Stimulated activated naive CD8-positive, alpha-beta T cell treated with anti-CD3 and anti-CD28 coated beads, Interleukin-15, Interleukin-2, amounts not matched to agents 100 U/mL and 50 U/mL, for 24 hours (primary cell): ENCODE measurements around the gene MAST4.
A peak's percentile ranks its signal among the peaks of the same experiment; 100 is the strongest.
"Not testable (repeated sequence)": the region's sequence is repeated elsewhere in the genome, so short reads cannot be mapped to it uniquely, and the experiment has no call there.

Source experiments
- ATAC-seq: fragments of 150-1000 bp; cut with Tn5 transposase; one replicate; pipeline ENCODE4 v1.10.0; 2021
- DNase-seq: peaks from one replicate; pipeline ENCODE4 v3.0.0; 2021

Gene MAST4

GRCh38 chr5:67163863-67164595, 567.8 kb downstream of the MAST4 start:
- ATAC-seq (no peak), DNase-seq (no peak)

- no peak for ATAC-seq
- no peak for DNase-seq
Measured at GRCh38 chr5:67164856-67165525, 568.8 kb downstream of the MAST4 start.

GRCh38 chr5:67165526-67166459, 569.6 kb downstream of the MAST4 start:
- peak; percentile 83 for DNase-seq

GRCh38 chr5:67166460-67167285, 570.5 kb downstream of the MAST4 start:
- ATAC-seq: peak; percentile 76
- peak; percentile 82 for DNase-seq

More at GRCh38 chr5:67165526-67166459, 569.6 kb downstream of the MAST4 start:
- ATAC-seq: peak; percentile 86

- no peak for DNase-seq
- ATAC-seq: no peak
Measured at GRCh38 chr5:67168069-67168468, 571.9 kb downstream of the MAST4 start.

GRCh38 chr5:67170767-67171166, 574.6 kb downstream of the MAST4 start:
- ATAC-seq (no peak), DNase-seq (no peak)

- ATAC-seq: not testable (repeated sequence)
Measured at GRCh38 chr5:67173351-67173750, 577.2 kb downstream of the MAST4 start.

GRCh38 chr5:67173959-67174358, 577.8 kb downstream of the MAST4 start:
- ATAC-seq (peak; percentile 57), DNase-seq (no peak)

More at GRCh38 chr5:67173351-67173750, 577.2 kb downstream of the MAST4 start:
- DNase-seq: not testable (repeated sequence)

GRCh38 chr5:67176936-67177335, 580.7 kb downstream of the MAST4 start:
- DNase-seq (no peak), ATAC-seq (no peak)

GRCh38 chr5:67178085-67178484, 581.9 kb downstream of the MAST4 start:
- ATAC-seq (no peak), DNase-seq (no peak)

- DNase-seq (no peak), ATAC-seq (no peak)
Measured at GRCh38 chr5:67178966-67179365, 582.8 kb downstream of the MAST4 start.

GRCh38 chr5:67179697-67180361, 583.6 kb downstream of the MAST4 start:
- no peak for DNase-seq
- ATAC-seq: no peak

- ATAC-seq: peak; percentile 48
- DNase-seq: no peak
Measured at GRCh38 chr5:67181648-67182221, 585.5 kb downstream of the MAST4 start.

GRCh38 chr5:67182301-67182790, 586.2 kb downstream of the MAST4 start:
- DNase-seq (no peak), ATAC-seq (peak; percentile 40)

- ATAC-seq (no peak), DNase-seq (no peak)
Measured at GRCh38 chr5:67183859-67184258, 587.7 kb downstream of the MAST4 start.

GRCh38 chr5:67187006-67187715, 591.0 kb downstream of the MAST4 start:
- no peak for ATAC-seq

GRCh38 chr5:67188274-67189078, 592.3 kb downstream of the MAST4 start:
- ATAC-seq (no peak), DNase-seq (no peak)

More at GRCh38 chr5:67187006-67187715, 591.0 kb downstream of the MAST4 start:
- no peak for DNase-seq

GRCh38 chr5:67189079-67189354, 592.8 kb downstream of the MAST4 start:
- ATAC-seq: no peak

GRCh38 chr5:67189931-67190330, 593.7 kb downstream of the MAST4 start:
- DNase-seq (no peak), ATAC-seq (no peak)

More at GRCh38 chr5:67189079-67189354, 592.8 kb downstream of the MAST4 start:
- DNase-seq: no peak
